ENCODE data around the gene STK32C. TPM values are rescaled to one million over a fixed set of nuclear protein-coding genes. Genes with fewer than 3 reads are reported as not detected.

The STK32C gene
- total RNA-seq, 4 donors from 2014 or later, result 4.8 to 6.4 (median 5.7) TPM

- no peak for DNase-seq (ENCODE audit: low spot score in 2 of 2)
- H3K4me3 ChIP-seq (ENCODE audit: low read depth, poor library complexity, severe bottlenecking), result no peak overlapping the region
- TF ChIP-seq POLR2A (IDR thresholded peaks at IDR 0.05), result no peak
- TF ChIP-seq, protein P1, sequence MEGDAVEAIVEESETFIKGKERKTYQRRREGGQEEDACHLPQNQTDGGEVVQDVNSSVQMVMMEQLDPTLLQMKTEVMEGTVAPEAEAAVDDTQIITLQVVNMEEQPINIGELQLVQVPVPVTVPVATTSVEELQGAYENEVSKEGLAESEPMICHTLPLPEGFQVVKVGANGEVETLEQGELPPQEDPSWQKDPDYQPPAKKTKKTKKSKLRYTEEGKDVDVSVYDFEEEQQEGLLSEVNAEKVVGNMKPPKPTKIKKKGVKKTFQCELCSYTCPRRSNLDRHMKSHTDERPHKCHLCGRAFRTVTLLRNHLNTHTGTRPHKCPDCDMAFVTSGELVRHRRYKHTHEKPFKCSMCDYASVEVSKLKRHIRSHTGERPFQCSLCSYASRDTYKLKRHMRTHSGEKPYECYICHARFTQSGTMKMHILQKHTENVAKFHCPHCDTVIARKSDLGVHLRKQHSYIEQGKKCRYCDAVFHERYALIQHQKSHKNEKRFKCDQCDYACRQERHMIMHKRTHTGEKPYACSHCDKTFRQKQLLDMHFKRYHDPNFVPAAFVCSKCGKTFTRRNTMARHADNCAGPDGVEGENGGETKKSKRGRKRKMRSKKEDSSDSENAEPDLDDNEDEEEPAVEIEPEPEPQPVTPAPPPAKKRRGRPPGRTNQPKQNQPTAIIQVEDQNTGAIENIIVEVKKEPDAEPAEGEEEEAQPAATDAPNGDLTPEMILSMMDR (IDR thresholded peaks at IDR 0.05), result no peak
- WGBS, 2 donors, result 88 to 92% methylated on average over 13 of the region's 13 CpGs
- intact Hi-C loops (cut with DNase I; ENCODE audit: low total_unique reads), result no loop called here
Observed at GRCh38 chr10:132241086-132241485, 66.7 kb downstream of the STK32C start.

DNA sequence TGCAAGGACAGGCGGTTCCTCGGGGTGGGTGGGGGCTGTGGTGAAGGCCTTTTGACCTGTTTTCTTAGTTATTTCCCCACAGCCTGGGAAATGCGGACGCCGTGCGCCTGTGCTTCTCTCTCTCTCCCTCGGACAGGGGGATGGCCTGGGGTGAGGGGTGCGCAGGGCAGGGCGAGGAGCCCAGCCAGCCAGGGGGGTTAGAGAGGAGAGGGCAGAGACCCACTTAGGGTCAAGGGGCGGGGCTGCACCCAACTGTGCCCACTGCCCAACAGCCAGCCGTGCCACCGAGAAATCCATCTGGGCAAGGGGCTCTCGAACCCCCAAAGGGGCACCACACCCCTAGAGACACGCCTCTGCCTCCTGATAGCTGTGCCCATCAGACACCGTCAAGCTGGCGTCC is 67.2 kb downstream of the STK32C start:
- no peak for DNase-seq (ENCODE audit: low spot score in 2 of 2)
- 90 to 94% methylated on average over 15 to 16 of the region's 16 CpGs for WGBS, 2 donors
- TF ChIP-seq, protein P1 (IDR thresholded peaks at IDR 0.05), result no peak
- TF ChIP-seq POLR2A (IDR thresholded peaks at IDR 0.05), result no peak
- no peak overlapping the region for H3K4me3 ChIP-seq (ENCODE audit: low read depth, poor library complexity, severe bottlenecking)
- intact Hi-C loops (cut with DNase I; ENCODE audit: low total_unique reads), result no loop called here

- intact Hi-C loops (cut with DNase I; ENCODE audit: low total_unique reads), result no loop called here
- TF ChIP-seq, protein P1 (IDR thresholded peaks at IDR 0.05), result no peak
- no peak for TF ChIP-seq POLR2A (IDR thresholded peaks at IDR 0.05)
- H3K4me3 ChIP-seq (ENCODE audit: low read depth, poor library complexity, severe bottlenecking), result no peak overlapping the region
- WGBS, 2 donors, result 80% methylated on average over 9 of the region's 15 CpGs; no CpG with 5 or more reads in 1 of the 2 donors
- no peak for DNase-seq (ENCODE audit: low spot score in 2 of 2)
Observed at GRCh38 chr10:132240156-132240555, 67.6 kb downstream of the STK32C start.

- H3K4me3 ChIP-seq (ENCODE audit: low read depth, poor library complexity, severe bottlenecking), result no peak overlapping the region
- no peak for DNase-seq (ENCODE audit: low spot score in 2 of 2)
- 74 to 75% methylated on average over 8 to 12 of the region's 29 CpGs for WGBS, 2 donors
- TF ChIP-seq, protein P1 (IDR thresholded peaks at IDR 0.05), result no peak
- no peak for TF ChIP-seq POLR2A (IDR thresholded peaks at IDR 0.05)
- intact Hi-C loops (cut with DNase I; ENCODE audit: low total_unique reads), result no loop called here
Observed at GRCh38 chr10:132239126-132240031, 68.4 kb downstream of the STK32C start.

- TF ChIP-seq POLR2A (IDR thresholded peaks at IDR 0.05), result no peak
- TF ChIP-seq, protein P1 (IDR thresholded peaks at IDR 0.05), result no peak
- intact Hi-C loops (cut with DNase I; ENCODE audit: low total_unique reads), result no loop called here
- no peak for DNase-seq (ENCODE audit: low spot score in 2 of 2)
- 89% methylated on average over 17 of the region's 17 CpGs for WGBS, 2 donors
- no peak overlapping the region for H3K4me3 ChIP-seq (ENCODE audit: low read depth, poor library complexity, severe bottlenecking)
Observed at GRCh38 chr10:132238371-132239125, 69.2 kb downstream of the STK32C start.
